HG03469 (cell line): ENCODE data around the gene AXIN1.

Experiments used
- ATAC-seq: cut with Tn5 transposase; IDR thresholded peaks from one replicate; pipeline ENCODE4 v1.9.1; 2021; ENCODE audit warnings: mild to moderate bottlenecking, moderate library complexity, moderate number of reproducible peaks; ENCODE audit not compliant: unreplicated experiment

Gene AXIN1

DNA sequence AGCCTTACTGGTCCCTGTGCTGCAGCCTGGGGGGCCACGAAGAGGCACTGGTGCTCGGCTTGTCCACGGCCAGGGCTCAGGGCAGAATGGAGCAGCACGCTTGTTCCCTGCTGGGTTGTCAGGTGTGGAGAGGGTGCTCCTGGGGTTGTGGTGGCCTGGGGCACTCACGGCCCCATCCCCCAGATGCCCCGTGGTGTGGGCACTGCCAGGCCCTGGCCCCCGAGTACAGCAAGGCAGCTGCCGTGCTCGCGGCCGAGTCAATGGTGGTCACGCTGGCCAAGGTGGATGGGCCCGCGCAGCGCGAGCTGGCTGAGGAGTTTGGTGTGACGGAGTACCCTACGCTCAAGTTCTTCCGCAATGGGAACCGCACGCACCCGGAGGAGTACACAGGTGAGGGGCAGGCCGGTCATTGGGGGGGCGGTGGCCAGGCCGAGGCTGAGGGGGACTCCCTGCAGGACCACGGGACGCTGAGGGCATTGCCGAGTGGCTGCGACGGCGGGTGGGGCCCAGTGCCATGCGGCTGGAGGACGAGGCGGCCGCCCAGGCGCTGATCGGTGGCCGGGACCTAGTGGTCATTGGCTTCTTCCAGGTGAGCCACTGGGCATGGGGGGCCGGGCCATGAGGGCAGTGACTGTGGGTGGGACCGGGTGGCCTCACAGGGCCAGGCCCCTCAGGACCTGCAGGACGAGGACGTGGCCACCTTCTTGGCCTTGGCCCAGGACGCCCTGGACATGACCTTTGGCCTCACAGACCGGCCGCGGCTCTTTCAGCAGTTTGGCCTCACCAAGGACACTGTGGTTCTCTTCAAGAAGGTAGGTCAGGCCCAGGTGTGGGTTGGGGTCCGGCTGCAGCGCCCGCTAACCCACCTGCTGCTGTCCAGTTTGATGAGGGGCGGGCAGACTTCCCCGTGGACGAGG lies 68.1 kb downstream of the AXIN1 start:
- no peak for ATAC-seq

DNA sequence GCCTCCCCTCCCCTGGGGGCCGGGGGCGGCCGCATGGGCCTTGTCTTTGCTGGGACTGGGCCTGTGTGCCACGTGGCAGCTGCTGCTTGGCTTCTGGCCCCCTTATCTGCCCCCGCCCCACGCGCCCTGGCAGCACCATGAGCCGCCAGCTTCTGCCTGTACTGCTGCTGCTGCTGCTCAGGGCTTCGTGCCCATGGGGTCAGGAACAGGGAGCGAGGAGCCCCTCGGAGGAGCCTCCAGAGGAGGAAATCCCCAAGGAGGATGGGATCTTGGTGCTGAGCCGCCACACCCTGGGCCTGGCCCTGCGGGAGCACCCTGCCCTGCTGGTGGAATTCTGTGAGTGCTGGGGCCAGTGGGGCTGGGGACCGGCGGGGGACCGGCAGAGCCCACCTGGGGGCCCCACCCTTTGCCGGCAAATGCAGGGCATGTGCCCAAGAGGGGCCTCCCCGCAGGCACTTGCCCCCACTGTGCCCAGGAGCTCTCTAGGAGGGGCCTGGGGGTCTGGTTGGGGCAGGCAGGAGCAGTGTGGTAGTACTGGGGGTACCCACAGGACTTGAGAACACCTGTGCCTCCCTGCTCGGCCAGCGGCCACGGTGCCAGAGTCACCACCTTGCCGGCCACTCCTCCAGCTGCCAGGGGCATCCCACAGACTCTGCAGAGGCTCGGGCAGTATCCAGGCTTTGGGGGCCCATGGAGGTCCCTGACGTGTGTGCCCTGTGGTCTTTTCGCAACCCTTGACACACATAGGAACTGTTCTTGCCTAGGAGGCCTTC lies 69.3 kb downstream of the AXIN1 start, which contains the start of gene PDIA2:
TSS of gene PDIA2 (plus strand) at position 132 of the 773 bp plus-strand sequence. CDS start at position 138, 6 bp downstream.
- ATAC-seq = no peak

GRCh38 chr16:282491-282890 lies 70.0 kb downstream of the AXIN1 start:
- ATAC-seq = no peak

GRCh38 chr16:281660-282255 lies 70.8 kb downstream of the AXIN1 start:
- no peak for ATAC-seq

GRCh38 chr16:280991-281659 lies 71.4 kb downstream of the AXIN1 start:
- ATAC-seq = no peak

- ATAC-seq = no peak
Observed at GRCh38 chr16:280552-280951, 72.0 kb downstream of the AXIN1 start, which contains the start of gene ARHGDIG. ARHGDIG (plus strand) TSS chr16:280591; CDS start chr16:280681, 90 bp downstream.

DNA sequence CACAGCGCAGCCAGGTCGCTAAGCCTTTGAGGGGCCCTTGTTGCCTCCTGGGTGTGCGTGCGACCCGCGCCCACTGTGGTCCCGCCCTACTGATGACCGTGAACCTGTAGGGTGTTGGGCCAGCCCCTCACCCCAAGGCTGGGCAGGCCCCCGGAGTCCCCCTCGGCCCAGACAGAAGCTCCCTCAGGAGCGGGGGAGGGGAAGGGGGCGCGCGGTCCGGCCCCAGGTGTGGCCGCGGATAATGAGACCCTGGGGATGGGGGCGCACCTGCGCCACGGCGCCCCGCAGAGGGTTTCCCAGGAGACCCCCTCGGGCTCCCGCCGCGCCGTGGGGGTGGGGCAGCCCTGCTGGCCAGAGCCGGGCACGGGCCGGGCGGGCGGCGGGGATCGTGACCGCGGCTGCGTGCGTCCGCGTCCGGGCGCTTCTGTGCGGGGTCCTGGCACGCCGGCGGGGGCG lies 72.5 kb downstream of the AXIN1 start:
- no peak for ATAC-seq

DNA sequence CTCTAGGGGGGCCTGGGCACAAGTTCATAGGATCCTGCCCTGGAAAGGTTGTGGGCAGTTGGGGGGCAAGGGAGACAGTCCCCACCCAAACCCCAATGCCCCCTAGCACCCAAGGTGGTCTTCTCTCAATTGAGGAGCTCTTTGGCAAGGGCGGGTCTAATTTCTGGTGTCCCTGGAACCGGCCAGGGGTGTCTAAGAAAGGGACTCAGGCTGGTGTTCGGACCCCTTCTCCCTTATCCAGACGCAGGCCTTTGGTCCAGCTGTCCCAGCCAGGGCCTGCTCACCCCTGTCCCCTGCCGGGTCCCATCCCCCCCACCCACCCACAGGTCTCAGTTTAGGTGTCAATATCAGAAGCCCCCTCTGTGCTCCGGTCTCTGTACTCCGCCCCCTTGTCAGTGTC lies 73.0 kb downstream of the AXIN1 start:
- no peak for ATAC-seq

GRCh38 chr16:278863-279366 lies 73.6 kb downstream of the AXIN1 start:
- no peak for ATAC-seq

DNA sequence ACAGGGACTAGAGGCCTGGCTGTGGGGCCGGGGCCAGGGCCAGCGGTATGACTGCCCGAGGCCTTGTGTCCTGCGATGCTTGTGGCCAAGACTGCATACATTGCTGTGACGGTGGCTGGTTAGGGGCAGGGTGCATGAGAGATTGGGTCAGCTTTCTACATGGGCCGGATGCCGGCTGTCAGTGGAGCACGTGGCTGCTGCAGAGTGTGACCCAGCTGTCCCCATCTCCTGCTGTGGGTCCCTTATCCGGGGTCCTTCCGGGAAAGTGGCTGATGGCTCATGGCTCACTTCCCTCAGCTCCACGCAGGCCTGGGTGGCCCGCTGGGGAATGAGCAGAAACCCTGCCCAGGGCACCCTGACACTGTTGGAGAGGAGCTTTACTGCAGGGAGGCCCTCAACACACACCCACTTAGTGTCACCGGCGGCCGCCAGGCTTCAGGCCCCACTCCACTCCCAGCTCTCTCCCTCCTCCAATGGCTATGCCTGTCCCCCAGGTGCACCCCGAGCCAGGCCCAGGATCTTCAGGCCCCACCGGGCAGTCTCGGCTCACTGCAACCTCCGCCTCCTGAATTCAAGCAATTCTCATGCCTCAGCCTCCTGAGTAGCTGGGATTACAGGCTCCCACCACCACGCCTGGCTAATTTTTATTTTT lies 76.0 kb downstream of the AXIN1 start:
- ATAC-seq = no peak

DNA sequence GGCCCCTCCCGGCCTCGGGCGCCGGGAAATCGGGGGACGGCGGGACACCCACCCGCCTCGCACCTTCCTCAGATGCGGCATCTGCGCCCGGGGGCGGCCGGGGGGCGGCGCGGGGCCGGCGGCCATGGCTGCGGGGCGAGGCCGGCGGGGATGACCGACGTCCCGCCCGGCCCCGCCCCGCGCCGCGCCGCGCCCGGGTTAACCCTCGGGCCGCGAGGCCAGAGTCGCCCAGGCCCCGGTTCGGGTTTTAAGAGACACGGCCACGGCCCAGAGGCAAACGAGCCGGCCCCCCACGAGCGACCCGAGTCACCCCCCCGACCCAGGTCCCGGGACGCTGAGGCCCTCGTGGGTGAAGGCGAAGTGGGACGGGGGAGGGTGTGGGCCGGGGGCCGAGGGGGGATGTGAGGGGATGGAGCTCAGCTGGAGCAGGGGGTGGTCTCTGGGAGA lies 76.7 kb downstream of the AXIN1 start, which contains the start of gene RGS11:
TSS of gene RGS11 (minus strand) at position 159 of the 447 bp plus-strand sequence. CDS start at position 126, 33 bp downstream.
- ATAC-seq = no peak

- ATAC-seq = no peak
Observed at GRCh38 chr16:275041-275641, 77.4 kb downstream of the AXIN1 start.

- no peak for ATAC-seq
Observed at GRCh38 chr16:273547-274421, 78.7 kb downstream of the AXIN1 start.

GRCh38 chr16:272633-273546 lies 79.6 kb downstream of the AXIN1 start:
- no peak for ATAC-seq

GRCh38 chr16:270381-271255 lies 81.9 kb downstream of the AXIN1 start:
- ATAC-seq = no peak

DNA sequence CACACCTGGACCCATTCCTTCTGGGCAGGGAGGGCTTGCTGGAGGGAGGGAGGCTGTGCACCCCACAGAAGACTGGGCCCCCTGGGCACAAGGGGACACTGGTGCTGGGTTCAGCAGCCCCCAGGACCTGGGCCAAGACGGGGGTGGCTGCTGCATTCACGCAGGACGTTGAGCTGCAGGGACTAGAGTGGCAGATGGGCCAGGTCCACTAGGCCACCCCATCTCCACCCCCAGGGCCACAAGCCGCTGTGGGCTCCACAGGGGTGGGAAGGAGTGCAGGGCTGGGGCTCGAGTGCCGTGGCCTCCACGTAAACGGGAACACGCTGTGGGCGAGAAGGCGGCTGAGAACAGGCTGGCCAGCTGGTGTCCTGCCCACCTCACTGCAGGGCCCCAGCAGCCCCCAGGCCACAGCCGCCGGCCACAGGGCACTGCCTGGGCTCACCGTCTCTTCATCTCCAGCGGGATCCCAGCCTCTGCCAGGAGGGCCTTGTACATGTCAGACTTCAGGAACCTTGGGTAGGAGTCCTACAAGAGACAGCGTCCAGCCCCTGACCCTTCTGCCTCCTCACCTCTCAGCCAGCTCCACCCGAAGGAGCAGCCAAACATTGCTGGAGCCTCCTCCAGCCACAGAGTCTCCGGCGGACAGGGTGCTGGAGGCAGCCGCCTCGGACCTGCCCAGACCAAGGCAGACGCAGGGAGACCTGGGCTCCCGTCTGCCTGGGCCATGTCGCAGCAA lies 83.3 kb downstream of the AXIN1 start:
- ATAC-seq = no peak
